ELF-1 (cell line): Measurements from ENCODE around the gene RAB20.
"Not testable (repeated sequence)": the region's sequence is repeated elsewhere in the genome, so short reads cannot be mapped to it uniquely, and the experiment has no call there.

Source experiments
- DNase-seq: peaks from one replicate; pipeline ENCODE4 v3.0.0-alpha.2; 2016; ENCODE audit warnings: low read depth, low spot score

RAB20 gene

DNA sequence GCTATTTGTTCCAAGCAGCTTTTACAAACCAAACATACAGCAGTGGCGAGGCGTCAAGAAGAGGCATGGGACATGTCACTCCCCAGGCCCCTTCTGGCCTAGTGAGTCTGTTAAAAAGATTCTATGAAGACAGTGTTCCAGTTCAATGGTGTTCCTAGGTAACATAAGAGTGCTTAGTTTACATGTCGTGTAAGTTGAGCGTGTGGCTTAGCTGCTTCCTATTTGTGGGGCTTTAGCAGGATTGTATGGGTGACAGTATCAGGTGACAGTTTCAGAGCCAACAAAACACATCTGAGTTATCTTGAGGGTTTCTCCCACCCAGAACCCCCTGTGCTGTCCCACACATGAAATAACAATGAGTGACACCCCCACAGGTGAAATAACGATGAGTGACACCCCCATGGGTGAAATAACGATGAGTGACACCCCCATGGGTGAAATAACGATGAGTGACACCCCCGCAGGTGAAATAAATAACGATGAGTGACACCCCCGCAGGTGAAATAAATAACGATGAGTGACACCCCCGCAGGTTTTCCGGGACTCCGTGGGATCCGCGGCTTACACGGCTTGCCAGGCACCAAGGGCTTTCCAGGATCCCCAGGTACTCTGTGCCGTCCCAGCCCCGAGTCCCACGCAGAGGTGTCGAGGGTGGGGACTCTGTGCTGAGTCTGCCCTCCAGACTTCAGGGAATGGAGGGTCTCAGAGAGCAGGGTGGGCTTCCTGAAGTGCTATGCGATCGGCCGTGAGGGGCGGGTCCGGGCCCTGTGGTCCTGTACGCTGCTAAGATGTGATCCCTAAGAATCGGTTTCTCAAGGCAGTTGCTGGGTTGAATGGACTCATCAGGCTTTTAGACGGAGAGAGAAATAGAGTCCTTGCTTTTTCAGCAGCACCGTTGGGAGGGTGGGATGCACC lies 68.6 kb downstream of the RAB20 start:
- no peak for DNase-seq

DNA sequence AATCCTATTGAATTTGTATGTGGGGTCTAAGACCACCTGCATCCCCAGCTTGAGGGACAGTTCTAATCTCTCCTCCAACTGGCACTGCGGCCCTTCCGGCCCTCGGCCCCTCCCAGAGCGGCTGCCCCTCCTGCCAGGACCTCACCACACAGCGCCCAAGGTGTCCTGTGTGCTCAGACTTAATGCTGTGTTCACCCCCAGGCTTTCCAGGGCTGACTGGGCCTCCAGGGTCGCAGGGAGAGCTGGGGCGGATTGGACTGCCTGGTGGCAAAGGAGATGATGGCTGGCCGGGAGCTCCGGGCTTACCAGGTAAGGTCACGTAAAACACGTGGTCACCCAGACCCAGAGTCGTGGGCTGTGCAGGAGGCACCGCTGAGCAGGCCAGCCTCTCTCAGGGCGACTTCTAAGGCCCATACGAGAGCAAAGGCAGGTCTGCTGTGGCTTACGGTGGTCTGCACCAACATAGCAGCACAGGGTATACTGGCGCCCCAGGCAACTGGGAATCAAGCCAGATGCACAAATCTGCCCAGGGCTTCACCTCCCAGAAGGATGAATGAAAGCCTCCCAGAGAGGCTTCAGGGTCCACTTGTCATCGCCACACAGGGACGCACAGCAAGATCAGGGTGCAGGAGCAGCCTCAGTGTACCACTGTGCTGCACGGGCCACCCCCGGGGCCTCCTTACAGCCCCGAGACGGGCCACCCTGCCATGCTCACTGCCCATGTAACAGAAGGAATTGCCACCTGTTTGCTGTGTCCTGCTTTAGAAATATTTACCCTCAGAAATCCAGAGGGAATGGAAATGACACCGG lies 69.4 kb downstream of the RAB20 start:
- no peak for DNase-seq

GRCh38 chr13:110490009-110490770 lies 71.3 kb downstream of the RAB20 start:
- no peak for DNase-seq

DNA sequence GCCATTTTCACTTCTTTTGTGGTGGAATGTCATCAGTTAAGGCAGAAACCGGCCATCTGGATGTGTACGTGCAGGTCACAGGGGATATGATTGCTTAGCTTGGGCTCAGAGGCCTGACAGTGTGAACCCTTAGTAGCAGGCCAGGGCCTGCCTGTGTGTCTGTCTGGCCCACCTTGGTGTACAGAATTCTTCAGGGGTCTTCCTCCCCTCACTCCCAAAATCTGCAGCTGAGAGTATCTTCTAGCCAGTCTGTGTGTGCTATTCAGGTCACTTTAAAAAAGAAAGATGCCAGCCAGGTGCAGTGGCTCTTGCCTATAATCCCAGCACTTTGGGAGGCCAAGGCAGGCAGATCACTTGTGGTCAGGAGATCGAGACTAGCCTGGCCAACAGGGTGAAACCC lies 74.6 kb downstream of the RAB20 start:
- DNase-seq, result not testable (repeated sequence)

GRCh38 chr13:110486061-110486715 lies 75.3 kb downstream of the RAB20 start:
- DNase-seq, result peak; percentile 83

DNA sequence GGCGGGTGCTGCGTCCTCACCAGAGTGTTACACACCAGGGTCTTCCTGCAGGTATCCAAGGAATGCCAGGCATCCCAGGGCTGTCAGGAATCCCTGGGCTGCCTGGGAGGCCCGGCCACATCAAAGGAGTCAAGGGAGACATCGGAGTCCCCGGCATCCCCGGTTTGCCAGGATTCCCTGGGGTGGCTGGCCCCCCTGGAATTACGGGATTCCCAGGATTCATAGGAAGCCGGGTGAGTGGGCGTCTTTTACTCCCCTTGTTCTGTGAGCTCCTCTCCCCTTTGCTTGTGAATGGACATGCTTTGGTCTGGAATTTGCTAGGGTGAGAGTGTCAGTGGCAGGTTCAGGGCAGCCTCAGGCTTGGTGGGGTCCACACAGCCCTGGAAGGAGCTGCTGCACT lies 75.9 kb downstream of the RAB20 start:
- DNase-seq, result peak; percentile 96

- DNase-seq, result no peak
Measured at GRCh38 chr13:110484290-110485048, 77.1 kb downstream of the RAB20 start.

- no peak for DNase-seq
Measured at GRCh38 chr13:110483386-110483968, 78.0 kb downstream of the RAB20 start.

DNA sequence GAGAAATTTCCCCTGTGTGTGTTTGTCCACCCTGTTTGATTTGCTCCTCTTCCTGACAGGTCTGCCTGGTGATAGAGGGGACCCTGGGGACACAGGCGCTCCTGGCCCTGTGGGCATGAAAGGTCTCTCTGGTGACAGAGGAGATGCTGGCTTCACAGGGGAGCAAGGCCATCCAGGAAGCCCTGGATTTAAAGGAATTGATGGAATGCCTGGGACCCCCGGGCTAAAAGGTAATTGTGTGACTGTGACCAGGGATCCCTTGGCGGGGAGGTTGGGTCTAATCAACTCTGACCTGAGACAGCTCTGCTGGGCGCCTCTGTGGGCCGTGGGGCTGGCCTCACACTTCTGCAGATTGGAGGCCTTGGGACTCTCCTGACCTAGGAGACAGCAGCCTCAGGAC lies 81.4 kb downstream of the RAB20 start:
- peak; percentile 92 for DNase-seq

GRCh38 chr13:110479648-110480047 lies 81.9 kb downstream of the RAB20 start:
- DNase-seq, result no peak

DNA sequence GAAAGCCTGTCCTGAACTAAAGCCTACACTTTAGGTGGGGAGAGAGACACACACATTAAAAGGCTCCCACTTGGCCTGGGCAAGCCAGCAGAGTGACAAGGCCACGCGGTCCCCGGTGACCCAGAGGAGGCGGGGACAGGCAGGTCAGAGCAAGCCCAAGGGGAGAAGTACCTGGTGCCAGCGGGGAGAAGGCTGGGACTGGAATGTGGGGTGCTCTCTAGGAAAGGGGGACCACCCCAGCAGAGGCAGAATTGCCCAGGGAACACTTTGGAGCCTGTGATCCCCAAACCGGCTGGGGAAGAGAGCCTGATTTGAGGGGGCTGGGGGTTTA lies 82.3 kb downstream of the RAB20 start:
- no peak for DNase-seq

DNA sequence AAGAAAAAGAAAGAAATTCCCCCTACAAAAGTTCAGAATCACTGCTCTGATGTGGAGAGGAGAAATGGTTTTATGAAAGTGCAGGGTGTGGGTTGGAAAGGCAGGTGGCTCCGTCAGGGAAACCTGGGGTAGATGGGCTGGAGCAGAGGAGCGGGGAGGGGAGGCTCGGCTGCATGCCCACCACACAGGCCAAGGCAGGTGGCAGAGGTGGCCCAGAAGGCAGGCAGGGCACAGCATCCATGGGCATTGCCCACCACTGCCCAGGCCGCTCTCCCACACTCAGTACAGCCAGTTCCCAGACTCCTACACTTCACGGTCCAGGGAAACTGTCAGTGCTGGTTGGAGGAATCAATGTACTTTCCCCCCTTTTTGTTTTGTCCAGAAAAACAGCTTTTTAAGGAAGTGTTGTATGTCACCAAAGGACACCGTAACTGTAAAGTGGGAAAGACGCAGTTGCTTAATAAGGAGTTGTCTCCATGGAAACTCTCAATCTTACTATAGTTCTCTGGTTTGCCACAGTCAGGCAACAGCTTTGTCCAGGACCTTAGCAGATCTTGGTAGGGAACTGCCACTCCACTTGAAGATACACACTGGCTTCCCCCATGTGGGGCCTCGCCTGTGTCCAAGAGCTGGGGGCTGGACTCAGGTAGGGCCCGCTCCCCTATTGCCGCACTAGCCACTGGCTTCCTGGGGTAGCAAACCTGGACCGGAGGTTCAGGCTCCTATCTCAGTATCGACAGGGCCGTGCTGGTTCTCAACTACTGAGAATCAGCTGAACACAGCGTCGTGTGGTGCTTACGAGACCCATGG lies 82.9 kb downstream of the RAB20 start:
- no peak for DNase-seq

DNA sequence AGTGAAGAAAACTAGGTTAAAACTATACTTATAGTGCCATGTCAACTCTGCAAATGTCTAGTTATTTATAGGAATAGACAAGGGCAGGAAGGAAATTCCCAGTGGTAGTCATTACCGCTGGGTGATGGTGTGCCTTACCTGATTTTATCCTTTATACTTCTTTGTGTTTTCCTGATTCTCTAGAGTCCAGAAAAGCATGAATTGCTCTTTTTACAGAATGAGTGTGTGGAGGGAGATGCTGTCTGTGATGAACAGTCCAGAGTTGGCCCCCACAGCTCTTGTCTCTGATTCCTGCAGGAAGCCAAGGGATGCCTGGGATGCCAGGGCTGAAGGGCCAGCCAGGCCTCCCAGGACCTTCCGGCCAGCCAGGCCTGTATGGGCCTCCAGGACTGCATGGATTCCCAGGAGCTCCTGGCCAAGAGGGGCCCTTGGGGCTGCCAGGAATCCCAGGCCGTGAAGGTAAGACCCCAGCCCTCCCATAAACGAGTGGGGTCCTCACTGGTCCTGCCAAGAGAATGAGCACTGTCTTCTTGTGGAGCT lies 83.7 kb downstream of the RAB20 start:
- no peak for DNase-seq

- no peak for DNase-seq
Measured at GRCh38 chr13:110476220-110476617, 85.3 kb downstream of the RAB20 start.

GRCh38 chr13:110475550-110476219 lies 85.8 kb downstream of the RAB20 start:
- DNase-seq, result no peak

DNA sequence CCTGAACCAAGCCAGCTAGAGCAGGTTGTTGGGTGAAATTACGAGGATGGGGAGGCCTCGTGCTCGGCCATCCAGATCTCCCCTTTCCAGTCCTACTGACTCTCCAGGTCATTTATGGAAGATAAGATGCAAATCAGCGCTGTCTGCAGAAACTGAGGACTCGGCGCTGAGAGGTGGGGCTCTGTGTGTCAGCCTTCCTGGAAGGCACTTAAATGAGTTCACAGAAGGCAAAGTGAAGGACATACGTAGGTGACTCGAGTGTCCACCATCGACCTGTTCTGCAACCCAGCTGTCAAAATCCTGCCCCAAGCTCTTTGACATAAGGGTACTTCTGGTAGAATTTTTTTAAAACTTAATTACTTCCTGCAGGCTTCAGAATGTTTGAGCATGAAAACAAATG lies 86.4 kb downstream of the RAB20 start:
- DNase-seq, result no peak

DNA sequence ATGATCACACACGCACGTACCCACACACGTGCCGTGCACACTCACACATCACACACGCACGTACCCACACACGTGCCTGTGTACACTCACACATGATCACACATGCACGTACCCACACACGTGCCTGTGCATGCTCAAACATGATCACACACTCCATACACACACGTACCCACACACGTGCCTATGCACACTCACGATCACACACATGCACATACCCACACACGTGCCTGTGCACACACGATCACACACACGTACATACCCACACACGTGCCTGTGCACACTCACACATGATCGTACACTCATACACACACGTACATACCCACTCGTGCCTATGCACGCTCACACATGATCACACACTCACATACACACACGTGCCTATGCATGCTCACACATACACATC lies 86.8 kb downstream of the RAB20 start:
- no peak for DNase-seq
